H4 (cell line): ENCODE measurements around the gene IL22RA1. TPM values are rescaled to one million over a fixed set of nuclear protein-coding genes. Genes with fewer than 3 reads are reported as not detected.

Experiments
- DNase-seq: peaks from one replicate; pipeline ENCODE4 v3.0.0-alpha.2; 2015; ENCODE audit warnings: low spot score
- total RNA-seq: library from RNA; depleted of rRNA; stranded (reverse); fragments of >200 nt; shearing (Covaris generic); gene quantifications from 2 replicates; pipeline ENCODE4 v1.2.3, GENCODE V29; 2014

The IL22RA1 gene
- total RNA-seq, 1 experiment from 2014 or later, result 0.85 TPM

DNA sequence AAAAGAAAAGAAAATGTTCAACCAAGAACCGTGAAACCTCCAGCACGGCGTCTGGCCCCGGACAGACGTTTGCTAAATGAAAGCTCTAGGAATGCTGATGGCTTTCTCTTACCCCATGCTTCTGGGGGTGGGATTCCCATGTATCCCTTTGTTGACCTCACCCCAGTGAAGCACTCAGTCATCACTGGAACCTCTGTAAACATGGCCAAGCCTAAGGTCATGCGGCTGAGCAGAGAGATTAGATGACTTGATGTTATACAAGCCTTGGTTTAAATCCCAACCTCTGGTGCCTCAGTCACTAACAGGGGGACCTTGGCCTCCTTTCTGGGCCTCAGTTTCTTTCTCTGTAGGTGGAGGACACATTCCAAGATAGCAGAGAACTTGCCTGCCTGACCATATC lies 28.2 kb downstream of the IL22RA1 start:
- no peak for DNase-seq

DNA sequence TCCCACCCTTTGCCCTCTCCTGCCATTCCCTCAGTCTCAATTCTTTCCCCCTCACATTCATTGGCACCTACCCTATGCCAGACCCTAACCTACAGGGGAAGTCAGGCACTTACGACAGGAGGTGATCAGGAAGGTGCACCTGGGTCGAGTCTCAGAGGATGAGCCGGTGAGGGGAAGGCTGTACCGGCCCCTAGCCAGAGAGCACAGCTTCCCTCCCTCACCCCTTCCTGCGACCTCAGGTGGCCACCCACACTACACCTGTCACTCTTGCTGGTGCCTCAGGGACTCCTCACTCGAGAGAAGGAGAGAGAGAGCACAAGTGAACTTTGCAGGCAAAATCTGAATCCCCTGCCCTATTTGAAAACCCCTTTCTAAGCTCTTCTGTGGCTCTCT lies 29.3 kb downstream of the IL22RA1 start:
- no peak for DNase-seq

DNA sequence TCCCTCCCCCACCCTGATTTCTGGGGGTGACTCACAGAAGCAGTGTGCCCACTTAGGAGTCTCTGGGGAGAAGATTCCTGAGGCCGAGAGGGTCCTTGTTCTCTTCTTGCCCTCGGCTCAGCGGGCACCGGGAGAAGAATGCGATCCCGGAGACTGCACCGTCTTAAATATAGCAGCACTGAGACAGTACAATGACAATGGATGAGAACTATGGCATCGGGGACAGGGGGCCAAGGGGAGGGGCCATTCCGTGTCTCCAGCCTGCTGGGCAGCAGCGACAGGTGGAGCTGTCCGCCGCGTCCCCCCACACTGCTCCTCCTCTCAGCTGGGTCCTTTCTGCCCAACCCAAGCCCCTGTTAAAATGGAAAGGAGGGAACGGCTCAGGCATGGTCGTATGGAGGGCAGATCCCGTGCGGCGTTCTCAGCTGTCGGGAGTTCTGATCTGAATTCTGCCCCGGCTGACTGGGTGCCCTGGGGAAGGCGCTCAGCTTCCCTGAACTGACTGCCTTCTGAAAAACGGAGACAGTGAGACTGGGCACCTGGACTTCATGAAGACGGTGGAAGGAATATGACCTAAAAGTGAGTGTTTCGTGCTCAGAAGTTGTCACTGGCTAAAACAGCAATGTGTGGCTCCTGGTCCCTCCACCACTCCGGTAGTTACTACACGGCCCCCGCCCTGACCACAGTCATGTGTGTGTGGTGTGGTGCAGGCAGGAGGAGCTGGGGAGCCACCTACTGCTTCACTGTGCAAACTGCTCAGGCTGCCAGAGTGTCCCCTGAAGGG lies 30.8 kb downstream of the IL22RA1 start, which contains the start of gene MYOM3:
Gene MYOM3, minus strand, starts transcription at position 140 of the 784 bp plus-strand sequence. CDS start 3,499 bp downstream, outside the sequence.
- peak; percentile 80 for DNase-seq

DNA sequence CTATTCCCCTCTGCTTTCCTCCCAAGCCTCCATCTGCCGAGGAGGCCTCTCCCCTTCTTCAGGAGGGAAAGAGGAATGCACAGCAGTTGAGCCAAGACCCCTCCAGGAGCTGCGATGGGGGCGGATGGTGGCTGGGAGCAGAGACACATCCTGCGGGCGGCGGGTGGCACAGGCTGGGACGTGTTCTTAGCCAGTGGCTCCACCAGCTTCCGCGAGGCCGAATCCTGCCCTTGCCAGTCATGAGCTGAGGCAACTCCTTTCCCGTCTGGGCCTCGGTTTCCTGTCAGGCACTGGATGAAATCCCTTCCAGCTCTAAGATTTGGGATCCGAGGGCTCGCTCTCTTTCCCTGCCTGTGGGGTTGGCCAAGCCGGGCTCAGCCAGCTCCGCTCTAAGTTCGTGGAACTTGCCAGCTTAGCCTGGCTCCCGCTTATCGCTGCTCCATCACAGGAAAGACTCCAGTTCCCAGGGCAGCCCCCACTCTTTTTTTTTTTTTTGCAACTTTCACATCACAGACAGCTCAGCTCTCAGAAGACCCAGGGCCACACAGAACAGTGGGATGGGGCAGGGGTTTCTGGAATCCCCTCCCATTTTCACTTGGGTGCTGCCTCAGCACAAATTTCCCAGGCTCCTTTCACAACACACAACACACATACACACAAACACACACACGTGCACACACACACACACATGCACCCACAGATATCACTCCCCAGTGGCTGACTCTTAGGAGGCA lies 31.5 kb downstream of the IL22RA1 start:
- no peak for DNase-seq

DNA sequence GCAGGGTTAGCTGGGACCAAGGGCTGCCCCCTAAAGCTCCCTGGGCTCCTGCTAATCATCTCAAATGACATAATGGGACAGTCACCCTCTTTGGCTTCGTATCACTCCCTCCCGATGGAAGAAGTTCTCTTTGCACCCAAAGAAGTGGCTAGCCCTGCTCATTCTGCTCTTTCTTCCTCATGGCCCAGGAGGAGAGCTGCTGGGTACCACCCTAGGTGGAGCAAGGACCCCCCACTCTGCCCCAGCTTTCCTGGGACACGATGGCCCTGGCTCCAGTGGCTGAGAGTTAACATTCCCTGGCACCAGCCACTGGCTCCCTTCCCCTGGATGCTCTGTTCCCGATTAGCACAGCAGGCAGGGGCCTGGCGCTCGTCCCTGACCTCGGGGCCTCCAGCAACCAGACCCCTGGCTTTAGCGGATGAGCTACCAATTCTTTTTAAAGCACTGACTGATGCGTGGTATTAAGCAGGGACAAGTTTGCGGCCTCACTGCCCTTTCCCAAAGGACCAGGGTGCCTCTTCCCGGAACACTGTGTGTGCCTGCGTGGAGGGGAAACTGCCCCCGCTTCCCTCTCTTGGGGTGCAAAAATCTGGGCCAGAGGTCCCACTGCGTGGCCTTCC lies 32.2 kb downstream of the IL22RA1 start:
- no peak for DNase-seq

DNA sequence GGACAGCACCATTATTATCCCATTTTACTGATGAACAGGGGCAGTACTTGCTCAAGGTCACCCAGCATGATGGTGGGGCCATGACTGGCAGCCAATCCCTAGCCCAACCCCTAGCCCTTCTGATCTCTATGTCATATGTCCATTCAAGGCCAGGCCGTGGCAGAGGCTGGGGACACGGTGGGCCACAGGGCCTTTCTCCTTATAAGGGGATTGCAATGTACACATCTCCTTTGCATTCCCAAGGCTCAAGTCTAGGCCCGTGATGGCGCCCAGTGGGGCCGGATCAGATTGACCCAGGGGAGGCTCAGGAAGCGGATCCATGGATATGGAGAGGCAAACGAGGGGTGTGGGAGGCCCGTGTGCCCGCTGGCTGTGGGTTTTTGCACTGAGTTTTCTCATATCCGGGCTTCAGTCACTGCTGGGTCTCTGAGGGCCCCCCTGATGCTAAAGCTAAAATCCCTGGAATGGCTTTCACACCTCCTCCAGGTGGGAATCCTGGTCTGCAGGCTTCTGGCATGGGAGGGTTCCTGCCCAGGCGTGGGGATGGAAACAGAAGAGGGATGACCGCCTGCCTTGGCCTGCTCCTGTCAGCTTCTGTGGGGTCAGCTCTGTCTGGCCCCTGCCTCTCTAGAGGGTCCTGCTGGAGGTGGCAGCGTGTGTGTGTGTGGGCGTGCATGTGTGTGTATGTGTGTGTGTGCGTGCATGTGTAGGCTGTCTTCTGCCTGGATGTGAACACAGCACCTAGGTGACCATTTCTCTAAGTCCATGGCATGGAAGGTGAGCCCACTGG lies 33.1 kb downstream of the IL22RA1 start:
- DNase-seq, result no peak

DNA sequence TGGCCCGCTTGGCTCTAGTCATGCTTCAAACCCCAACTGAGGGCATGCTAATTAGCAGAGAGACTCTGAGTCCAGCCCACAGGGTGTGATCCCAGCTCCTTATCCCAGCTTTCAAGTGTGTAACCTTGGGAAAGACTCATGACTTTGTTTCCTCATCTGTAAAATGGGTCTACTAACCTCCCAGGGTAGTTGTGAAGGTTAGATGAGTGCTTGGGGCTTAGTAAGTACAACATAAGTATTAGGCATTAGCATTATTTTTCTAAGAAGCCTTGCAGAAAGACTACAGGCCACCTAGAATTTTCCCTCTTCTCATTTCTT lies 33.8 kb downstream of the IL22RA1 start:
- no peak for DNase-seq

DNA sequence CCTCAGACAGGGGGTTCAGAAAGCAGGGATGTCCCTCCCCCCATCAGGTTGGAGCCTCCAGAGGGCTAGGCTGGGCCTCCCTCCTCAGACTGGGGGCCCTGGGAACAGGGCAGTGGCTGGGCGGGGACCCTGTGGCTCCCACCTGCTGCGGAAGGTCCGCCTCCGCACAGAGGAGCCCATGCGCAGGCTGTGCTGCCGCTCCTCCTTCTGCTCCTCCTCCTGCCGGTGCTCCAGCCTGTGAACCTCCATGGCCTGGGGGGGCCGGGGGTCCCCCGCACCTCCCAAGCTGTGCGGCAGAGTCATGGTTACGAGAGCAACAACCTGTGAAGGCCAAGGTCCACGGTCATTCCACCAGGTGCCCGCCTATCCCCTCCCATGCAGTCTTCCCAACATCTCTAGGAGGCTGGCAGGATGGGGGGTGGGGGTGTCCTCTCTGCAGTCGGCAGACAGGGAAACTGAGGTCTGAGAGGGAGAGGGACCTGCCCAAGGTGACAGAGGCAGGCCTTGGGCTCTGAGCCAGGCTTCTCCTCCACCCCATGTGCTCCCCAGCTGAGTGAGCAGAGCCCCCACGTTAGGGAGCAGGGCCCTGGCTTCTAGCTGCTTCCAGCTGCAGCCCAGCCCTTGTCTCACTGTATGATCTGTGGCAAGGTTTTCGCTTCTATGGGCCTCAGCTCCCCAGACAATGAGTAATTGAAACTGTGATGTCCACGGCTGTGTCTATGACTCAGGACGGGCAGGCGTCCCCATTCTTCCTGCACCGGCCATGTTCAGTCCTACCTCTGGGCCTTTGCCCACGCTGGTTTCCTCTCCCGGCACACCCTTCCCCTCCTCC lies 34.4 kb downstream of the IL22RA1 start:
- DNase-seq, result peak; percentile 53

DNA sequence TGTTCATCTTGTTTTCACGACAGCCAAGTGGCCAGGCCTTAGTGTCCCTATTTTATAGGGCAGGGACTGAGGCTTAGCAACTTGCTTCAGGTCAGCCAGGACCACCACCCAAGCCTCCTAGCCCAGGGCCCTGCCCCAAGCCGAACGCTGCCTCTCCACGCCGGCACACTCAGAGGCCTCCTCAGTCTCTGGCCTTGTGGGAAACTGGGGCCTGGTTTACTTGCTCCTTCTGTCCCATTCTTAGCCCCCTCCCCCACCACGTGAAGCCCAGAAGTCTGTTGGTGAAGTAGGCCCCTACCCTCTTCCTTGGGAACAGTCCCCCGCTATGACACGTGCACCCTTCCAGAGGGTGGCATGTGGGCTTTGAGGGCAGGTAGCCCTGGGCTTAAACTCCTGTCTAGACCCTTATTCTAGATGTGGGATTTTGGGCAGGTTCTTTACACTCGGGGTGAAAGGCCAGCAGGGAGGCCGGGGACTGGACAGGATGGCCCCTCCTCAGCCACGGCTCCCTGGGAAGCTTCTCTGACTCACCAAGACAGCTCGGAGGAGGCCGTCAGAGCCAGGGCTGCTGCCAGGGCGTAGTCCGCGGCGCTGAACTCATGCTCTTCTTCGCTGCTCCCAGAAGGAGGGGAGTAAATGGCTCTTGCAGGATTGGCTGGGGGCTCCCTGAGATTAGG lies 35.3 kb downstream of the IL22RA1 start:
- no peak for DNase-seq

DNA sequence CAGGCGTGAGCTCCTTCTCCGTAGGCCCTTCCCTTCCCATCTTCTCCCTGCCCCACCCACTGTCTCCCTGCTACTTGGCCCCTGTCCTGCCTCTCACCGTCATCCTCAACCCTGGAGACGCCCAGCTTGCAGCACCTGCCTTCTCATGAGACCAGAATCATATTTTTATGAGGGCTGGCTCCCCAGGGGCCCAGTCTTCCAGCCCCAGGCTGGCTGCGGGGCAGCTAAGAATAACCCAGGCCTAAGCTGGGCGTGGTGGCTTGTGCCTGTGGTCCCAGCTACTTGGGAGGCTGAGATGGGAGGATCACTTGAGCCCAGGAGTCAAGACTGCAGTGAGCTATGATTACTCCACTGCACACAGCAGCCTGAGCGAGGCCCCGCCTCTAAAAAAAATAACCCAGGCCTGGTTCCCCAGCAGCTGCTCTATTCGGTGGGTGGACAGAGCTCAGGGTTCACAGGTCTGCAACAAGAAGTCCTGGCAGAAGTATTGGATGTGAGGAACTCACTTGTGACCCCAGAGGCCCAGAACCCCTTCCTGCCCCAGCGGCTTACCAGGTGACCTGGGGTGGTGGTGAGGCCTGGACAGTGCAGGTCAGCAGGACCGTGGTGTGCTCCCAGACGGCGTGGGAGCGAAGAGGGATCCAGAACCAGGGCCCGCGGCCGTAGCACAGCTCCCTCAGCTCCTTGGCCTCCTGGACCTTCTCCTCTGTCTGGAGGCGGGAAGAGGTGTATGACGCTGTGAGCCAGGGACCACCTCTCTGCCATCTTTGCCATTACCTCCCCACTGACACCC lies 37.4 kb downstream of the IL22RA1 start:
- no peak for DNase-seq

DNA sequence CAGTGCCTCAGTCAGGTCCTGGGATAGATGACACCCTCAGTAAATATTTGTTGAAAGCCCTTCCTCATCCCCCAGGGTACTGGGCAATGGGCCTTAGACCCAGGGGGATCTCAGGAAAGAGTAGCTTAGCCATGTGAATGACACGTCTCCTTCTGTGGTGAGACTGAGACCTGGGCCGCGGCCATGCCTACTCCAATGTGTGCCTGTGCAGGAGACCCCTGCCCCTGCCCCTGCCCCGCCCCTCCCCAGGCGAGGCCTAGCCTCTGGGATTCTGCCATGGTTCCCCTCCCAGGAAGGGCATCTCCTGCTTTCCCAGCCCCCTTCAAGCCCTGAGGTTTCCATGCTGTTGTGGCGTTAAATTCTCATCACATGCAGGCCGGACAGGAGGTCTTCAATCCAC lies 38.1 kb downstream of the IL22RA1 start:
- no peak for DNase-seq

DNA sequence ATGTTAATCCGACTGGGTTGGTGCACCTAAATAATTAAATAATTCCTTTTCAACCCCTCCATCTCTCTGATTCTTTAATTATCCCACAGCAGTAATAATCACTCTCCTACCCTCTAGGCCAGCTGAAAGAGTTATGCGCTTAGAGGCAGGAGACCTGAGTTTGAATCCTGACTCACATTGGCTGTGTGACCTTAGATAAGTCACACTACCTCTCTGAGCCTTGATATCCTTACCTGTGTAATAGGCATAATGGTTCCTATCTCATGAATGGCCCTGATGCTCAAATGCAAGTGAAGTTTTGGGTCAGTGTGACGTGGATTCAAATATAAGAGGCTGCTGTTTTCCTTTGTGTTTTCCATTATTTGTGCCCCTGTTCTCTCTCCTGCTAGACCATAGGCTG lies 39.1 kb downstream of the IL22RA1 start:
- no peak for DNase-seq

DNA sequence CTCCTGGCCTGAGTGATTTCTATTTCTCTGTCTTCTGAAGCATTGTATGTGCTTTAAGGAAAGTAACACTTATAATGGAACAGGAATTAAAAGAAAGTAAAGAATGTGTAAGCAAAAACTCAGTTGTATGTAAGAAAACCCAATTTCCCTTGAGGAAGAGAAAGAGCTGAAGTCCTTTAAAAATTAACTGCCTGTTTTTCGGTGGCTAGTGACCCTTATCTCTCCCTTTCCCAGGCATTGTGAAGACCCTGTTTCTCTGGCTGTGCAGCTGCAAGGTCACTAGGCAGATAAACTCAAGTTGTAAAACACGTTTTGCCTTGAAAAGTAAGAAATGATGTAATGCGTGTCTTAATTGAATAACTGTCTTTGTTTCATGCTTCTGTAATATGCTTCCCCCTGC lies 39.5 kb downstream of the IL22RA1 start:
- no peak for DNase-seq

DNA sequence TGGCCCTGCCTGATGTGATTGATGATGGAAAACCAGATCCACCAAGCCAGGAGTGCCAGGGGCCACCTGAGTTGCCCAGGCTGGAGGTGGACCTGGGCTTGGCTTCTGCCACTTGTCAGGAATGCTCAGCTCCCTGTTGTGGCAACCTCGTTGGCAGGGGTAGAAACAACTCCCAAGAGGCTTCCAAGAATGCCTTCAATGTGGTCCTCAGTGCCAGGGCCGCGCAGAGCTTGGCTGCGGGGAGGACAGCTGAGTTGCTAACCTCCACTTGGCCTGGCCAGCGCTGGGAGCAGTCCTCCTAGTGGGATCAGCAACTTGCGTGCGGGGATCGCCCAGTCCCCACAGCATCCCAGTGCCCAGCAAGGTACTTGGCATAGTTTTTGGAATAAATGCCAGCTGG lies 40.0 kb downstream of the IL22RA1 start:
- no peak for DNase-seq

DNA sequence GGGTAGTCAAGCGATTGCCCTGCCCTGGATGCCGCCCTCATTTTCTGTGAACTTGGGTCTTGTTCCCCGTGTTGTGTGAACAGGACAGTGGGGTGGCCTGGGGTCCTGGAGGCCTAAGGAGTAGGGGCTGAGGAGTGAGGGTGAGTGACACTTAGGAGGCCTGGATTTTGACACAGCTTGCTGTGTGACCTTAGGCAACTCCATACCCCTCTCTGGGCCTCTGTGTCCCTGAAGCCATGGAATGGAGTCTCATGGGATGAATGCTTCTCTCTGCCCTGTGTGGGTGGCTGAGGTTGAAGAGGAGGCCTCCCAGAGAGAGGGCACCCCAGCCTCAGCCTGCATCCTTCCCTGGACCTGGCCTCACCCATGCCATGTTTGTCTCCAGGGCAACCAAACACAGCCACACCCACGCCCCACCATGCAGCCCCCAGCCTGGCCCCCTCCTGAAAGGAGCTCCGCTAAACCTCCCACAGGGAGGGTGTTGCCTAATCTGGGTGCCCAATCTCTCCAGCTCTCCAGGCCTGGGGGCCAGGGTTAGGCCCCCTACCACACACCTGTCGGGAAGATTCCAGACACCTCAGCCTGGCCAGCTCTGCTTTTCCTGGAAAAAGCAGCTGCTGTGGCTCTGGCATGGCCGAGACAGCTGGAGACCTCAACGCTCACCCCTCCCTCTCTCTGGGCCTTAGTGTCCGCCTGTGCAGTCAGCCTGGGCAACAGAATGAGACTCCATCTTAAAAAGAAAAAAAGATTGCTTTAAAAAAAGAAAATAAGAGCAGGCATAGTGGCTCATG lies 40.9 kb downstream of the IL22RA1 start:
- no peak for DNase-seq

DNA sequence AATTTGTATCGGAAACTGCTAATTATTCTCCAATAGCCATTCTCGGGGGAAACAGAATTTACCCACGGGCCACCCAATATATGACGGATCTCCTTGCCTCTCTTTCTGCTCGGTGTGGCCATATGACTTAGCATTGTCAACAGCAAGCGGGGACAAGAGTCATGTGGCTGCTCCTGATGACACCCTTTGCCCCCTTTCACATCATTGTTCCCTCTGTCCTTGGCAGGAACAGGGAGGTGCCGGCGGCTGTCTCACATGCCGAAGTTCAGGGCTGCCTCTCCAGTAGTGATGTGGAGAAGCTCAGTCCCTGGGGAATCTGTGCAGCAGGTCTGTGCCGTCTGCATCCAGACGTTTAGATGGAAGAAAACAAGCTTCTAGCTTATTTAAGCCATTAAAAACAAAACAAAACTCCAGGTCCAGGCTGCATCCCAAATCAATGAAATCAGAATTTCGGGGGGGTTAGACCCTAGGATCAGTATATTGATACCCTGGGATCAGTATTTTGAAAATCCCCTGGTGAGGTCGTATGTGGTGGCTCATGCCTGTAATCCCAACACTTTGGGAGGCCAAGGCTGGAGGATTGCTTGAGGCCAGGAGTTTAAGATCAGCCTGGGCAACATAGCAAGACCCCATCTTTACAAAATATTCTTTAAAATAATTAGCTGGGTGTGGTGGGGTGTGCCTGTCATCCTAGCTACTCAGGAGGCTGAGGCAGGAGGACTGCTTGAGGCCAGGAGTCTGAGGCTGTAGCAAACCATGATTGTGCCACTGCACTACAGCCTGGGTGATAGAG lies 41.8 kb downstream of the IL22RA1 start:
- DNase-seq, result no peak

DNA sequence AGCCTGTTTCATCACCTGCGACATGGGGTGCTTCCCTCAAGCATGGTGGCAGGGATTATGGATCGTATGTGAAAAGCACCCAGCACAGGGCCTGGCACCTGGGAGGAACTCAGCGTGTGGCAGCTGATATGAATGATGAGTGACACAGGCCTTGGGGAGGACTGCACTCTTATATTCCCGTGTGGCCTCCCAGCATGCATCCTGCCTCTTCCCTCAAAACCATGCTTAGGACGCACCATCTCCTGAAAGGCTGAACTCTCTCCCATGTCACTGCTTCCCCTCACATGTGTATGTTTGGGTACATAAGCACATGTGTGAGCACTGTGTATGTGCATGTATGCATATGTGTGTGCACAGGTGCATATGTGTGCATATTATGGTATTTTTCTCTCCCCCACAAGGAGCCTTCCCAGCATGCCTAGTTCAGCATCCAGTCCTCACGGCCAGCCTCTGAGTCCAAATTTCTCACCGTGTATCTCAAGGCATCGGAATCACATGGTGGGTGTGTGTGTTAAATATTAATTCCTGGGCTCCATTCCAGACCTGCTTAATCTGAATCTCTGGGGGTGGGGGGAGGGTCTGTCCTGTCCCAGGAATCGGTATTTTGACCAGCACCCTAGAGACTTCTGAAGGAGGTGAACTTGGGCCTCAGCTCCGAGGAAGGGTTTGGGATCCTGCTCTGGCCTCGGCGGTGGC lies 43.8 kb downstream of the IL22RA1 start:
- no peak for DNase-seq

DNA sequence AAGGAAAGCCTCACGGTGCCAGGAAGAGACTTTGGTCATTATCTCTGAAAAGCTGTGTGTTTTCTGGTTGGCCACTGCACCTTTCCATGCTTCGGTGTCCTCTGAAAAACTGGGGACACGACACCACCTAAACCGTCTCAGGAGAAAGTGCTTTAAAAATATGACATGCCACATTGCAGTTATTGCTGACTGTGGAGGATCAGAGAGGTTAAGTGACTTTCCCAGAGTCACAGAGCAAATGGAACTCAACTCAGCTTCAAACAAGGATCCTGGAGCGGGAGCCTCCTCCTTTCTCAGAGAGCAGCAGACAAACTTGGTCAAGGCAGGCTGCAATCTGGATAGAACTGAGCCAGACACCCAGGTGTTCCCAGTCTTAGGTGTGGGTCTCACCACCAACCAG lies 44.8 kb downstream of the IL22RA1 start:
- no peak for DNase-seq
